Measurements from ENCODE around the gene PRDM16. TPM values are rescaled to one million over a fixed set of nuclear protein-coding genes. Genes with fewer than 3 reads are reported as not detected.

The PRDM16 gene
- total and polyA plus RNA-seq, 2 experiments from 2014 or later = 0.14 to 0.16 TPM

DNA sequence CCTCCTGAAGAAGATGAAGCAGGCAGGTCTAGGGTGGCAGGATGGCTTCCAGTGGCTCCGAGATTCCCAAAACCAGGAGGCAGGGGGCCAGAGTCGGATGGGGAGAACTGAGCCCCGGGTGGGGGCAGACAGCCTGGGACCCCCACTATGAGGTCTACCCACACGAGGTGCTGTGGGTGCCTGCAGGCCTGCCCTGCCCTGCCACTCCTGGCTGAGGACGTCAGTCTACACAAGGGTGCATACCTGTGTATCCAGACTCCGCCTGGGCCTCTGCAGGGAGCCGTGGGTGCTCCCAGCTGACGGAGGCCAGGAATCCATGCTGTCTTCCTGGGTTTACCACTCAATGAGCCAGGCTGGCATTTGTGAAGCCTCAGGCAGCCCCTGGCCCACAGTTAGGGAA, 80.3 kb downstream of the PRDM16 start:
- Histone ChIP-seq H3K4me3 (no peak overlapping the region), H4K20me1 (replicated peaks; ENCODE audit: insufficient read depth) (no peaks in the 10 kb centered on the region), H3K4me1 (ENCODE audit: insufficient read depth) (no peaks in the 10 kb centered on the region), H3K4me2 (no peak overlapping the region), H3K36me3 (ENCODE audit: insufficient read depth) (no peaks in the 10 kb centered on the region), H3K79me2 (replicated peaks; ENCODE audit: insufficient read depth) (no peaks in the 10 kb centered on the region), H3F3A (replicated peaks; ENCODE audit: low read depth) (no peaks in the 10 kb centered on the region), H3K27ac (ENCODE audit: low read depth) (no peak overlapping the region), H3K27me3 (ENCODE audit: insufficient read depth) (no peaks in the 10 kb centered on the region), H3K9me2 (ENCODE audit: insufficient read depth) (no peaks in the 10 kb centered on the region), H2AFZ (no peak overlapping the region)
- TF ChIP-seq EZH2 (IDR thresholded peaks at IDR 0.05; ENCODE audit: low read depth, unreplicated experiment) (no peak), ETS1 (IDR thresholded peaks at IDR 0.05) (no peak), CREB1 (CRISPR knock-in tag; IDR thresholded peaks at IDR 0.05; ENCODE audit: low read depth) (no peak), STAT1 (IDR thresholded peaks at IDR 0.05; ENCODE audit: unreplicated experiment) (no peak), POLR2AphosphoS5 (IDR thresholded peaks at IDR 0.05; ENCODE audit: low read depth) (no peak), EZH2phosphoT487 (IDR thresholded peaks at IDR 0.05; ENCODE audit: unreplicated experiment) (no peak), NANOG (IDR thresholded peaks at IDR 0.05; ENCODE audit: borderline replicate concordance) (no peak), JUNB (IDR thresholded peaks at IDR 0.05; ENCODE audit: unreplicated experiment) (no peak), ZNF331 (CRISPR knock-in tag; IDR thresholded peaks at IDR 0.05; ENCODE audit: low read depth) (no peak)
- TF ChIP-seq, protein P1, sequence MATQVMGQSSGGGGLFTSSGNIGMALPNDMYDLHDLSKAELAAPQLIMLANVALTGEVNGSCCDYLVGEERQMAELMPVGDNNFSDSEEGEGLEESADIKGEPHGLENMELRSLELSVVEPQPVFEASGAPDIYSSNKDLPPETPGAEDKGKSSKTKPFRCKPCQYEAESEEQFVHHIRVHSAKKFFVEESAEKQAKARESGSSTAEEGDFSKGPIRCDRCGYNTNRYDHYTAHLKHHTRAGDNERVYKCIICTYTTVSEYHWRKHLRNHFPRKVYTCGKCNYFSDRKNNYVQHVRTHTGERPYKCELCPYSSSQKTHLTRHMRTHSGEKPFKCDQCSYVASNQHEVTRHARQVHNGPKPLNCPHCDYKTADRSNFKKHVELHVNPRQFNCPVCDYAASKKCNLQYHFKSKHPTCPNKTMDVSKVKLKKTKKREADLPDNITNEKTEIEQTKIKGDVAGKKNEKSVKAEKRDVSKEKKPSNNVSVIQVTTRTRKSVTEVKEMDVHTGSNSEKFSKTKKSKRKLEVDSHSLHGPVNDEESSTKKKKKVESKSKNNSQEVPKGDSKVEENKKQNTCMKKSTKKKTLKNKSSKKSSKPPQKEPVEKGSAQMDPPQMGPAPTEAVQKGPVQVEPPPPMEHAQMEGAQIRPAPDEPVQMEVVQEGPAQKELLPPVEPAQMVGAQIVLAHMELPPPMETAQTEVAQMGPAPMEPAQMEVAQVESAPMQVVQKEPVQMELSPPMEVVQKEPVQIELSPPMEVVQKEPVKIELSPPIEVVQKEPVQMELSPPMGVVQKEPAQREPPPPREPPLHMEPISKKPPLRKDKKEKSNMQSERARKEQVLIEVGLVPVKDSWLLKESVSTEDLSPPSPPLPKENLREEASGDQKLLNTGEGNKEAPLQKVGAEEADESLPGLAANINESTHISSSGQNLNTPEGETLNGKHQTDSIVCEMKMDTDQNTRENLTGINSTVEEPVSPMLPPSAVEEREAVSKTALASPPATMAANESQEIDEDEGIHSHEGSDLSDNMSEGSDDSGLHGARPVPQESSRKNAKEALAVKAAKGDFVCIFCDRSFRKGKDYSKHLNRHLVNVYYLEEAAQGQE (IDR thresholded peaks at IDR 0.05; ENCODE audit: unreplicated experiment) = no peak
- TF ChIP-seq, protein P2, sequence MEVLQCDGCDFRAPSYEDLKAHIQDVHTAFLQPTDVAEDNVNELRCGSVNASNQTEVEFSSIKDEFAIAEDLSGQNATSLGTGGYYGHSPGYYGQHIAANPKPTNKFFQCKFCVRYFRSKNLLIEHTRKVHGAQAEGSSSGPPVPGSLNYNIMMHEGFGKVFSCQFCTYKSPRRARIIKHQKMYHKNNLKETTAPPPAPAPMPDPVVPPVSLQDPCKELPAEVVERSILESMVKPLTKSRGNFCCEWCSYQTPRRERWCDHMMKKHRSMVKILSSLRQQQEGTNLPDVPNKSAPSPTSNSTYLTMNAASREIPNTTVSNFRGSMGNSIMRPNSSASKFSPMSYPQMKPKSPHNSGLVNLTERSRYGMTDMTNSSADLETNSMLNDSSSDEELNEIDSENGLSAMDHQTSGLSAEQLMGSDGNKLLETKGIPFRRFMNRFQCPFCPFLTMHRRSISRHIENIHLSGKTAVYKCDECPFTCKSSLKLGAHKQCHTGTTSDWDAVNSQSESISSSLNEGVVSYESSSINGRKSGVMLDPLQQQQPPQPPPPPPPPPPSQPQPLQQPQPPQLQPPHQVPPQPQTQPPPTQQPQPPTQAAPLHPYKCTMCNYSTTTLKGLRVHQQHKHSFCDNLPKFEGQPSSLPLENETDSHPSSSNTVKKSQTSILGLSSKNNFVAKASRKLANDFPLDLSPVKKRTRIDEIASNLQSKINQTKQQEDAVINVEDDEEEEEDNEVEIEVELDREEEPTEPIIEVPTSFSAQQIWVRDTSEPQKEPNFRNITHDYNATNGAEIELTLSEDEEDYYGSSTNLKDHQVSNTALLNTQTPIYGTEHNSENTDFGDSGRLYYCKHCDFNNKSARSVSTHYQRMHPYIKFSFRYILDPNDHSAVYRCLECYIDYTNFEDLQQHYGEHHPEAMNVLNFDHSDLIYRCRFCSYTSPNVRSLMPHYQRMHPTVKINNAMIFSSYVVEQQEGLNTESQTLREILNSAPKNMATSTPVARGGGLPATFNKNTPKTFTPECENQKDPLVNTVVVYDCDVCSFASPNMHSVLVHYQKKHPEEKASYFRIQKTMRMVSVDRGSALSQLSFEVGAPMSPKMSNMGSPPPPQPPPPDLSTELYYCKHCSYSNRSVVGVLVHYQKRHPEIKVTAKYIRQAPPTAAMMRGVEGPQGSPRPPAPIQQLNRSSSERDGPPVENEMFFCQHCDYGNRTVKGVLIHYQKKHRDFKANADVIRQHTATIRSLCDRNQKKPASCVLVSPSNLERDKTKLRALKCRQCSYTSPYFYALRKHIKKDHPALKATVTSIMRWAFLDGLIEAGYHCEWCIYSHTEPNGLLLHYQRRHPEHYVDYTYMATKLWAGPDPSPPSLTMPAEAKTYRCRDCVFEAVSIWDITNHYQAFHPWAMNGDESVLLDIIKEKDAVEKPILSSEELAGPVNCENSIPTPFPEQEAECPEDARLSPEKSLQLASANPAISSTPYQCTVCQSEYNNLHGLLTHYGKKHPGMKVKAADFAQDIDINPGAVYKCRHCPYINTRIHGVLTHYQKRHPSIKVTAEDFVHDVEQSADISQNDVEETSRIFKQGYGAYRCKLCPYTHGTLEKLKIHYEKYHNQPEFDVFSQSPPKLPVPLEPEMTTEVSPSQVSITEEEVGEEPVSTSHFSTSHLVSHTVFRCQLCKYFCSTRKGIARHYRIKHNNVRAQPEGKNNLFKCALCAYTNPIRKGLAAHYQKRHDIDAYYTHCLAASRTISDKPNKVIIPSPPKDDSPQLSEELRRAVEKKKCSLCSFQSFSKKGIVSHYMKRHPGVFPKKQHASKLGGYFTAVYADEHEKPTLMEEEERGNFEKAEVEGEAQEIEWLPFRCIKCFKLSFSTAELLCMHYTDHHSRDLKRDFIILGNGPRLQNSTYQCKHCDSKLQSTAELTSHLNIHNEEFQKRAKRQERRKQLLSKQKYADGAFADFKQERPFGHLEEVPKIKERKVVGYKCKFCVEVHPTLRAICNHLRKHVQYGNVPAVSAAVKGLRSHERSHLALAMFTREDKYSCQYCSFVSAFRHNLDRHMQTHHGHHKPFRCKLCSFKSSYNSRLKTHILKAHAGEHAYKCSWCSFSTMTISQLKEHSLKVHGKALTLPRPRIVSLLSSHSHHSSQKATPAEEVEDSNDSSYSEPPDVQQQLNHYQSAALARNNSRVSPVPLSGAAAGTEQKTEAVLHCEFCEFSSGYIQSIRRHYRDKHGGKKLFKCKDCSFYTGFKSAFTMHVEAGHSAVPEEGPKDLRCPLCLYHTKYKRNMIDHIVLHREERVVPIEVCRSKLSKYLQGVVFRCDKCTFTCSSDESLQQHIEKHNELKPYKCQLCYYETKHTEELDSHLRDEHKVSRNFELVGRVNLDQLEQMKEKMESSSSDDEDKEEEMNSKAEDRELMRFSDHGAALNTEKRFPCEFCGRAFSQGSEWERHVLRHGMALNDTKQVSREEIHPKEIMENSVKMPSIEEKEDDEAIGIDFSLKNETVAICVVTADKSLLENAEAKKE (CRISPR knock-in tag; IDR thresholded peaks at IDR 0.05) = no peak
- TF ChIP-seq, protein P3, sequence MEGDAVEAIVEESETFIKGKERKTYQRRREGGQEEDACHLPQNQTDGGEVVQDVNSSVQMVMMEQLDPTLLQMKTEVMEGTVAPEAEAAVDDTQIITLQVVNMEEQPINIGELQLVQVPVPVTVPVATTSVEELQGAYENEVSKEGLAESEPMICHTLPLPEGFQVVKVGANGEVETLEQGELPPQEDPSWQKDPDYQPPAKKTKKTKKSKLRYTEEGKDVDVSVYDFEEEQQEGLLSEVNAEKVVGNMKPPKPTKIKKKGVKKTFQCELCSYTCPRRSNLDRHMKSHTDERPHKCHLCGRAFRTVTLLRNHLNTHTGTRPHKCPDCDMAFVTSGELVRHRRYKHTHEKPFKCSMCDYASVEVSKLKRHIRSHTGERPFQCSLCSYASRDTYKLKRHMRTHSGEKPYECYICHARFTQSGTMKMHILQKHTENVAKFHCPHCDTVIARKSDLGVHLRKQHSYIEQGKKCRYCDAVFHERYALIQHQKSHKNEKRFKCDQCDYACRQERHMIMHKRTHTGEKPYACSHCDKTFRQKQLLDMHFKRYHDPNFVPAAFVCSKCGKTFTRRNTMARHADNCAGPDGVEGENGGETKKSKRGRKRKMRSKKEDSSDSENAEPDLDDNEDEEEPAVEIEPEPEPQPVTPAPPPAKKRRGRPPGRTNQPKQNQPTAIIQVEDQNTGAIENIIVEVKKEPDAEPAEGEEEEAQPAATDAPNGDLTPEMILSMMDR (conservative IDR thresholded peaks at IDR 0.05; ENCODE audit: low read depth in 2 of 2) = no peak
- peaks cover 4% of the 10 kb centered on the region for H3K27me3 Mint-ChIP-seq (ENCODE audit: insufficient read depth, low read depth, poor library complexity)
- ATAC-seq (no peak), DNase-seq (ENCODE audit: low spot score) (no peak)
- H3K4me3 Mint-ChIP-seq = no peak overlapping the region
- no peaks in the 10 kb centered on the region for H3K9me3 Mint-ChIP-seq
- no peak overlapping the region for H3K27ac Mint-ChIP-seq
- no peaks in the 10 kb centered on the region for H3K36me3 Mint-ChIP-seq (ENCODE audit: low read depth)
- no peaks in the 10 kb centered on the region for H3K4me1 Mint-ChIP-seq

All from GM23338 (cell line).